Measurements from ENCODE around the gene FHOD3. TPM values are rescaled to one million over a fixed set of nuclear protein-coding genes. Genes with fewer than 3 reads are reported as not detected.

FHOD3 gene
- total RNA-seq, 2 donors from 2014 or later = 2.8 to 3.1 TPM

- H3K9ac ChIP-seq (ENCODE audit: extremely low read depth, low read length, poor library complexity, severe bottlenecking) = no peak overlapping the region
- peaks cover 37% of the 10 kb centered on the region for H3K4me1 Mint-ChIP-seq
- no peaks in the 10 kb centered on the region for H3K9me3 Mint-ChIP-seq
- H3K27ac ChIP-seq (ENCODE audit: low read depth, low read length) = no peak overlapping the region
- no peaks in the 10 kb centered on the region for H3K9me3 ChIP-seq (ENCODE audit: control insufficient read depth, low read length)
- DNase-seq = peak; percentile 32
- H3K36me3 Mint-ChIP-seq (ENCODE audit: low read depth) = no peaks in the 10 kb centered on the region
- H3K4me3 ChIP-seq (ENCODE audit: low read length) = no peak overlapping the region
- peaks cover 25% of the 10 kb centered on the region for H3K4me1 ChIP-seq (ENCODE audit: control insufficient read depth, insufficient read depth, low read length)
- no peaks in the 10 kb centered on the region for H3K27me3 ChIP-seq (ENCODE audit: control insufficient read depth, insufficient read depth, low read length, poor library complexity, severe bottlenecking)
- no peaks in the 10 kb centered on the region for H3K36me3 ChIP-seq (ENCODE audit: control insufficient read depth, insufficient read depth, low read length)
- no peaks in the 10 kb centered on the region for H3K27me3 Mint-ChIP-seq (ENCODE audit: insufficient read depth)
- no peak overlapping the region for H3K4me3 Mint-ChIP-seq
- no peak overlapping the region for H3K27ac Mint-ChIP-seq
- 49% methylated on average over 2 of the region's 2 CpGs; no CpG with 5 or more reads in 1 of the 2 experiments for WGBS, 2 experiments (ENCODE audit: insufficient coverage in 1 of 2, insufficient read length in 1 of 2)
- TF ChIP-seq CTCF (conservative IDR thresholded peaks at IDR 0.05) = peak; percentile 17
These were observed 313.1 kb downstream of the FHOD3 start for GRCh38 chr18:36610661-36611060.

GRCh38 chr18:36613069-36613468 is 315.6 kb downstream of the FHOD3 start:
- DNase-seq = peak; percentile 17
- Mint-ChIP-seq H3K9me3 (no peaks in the 10 kb centered on the region), H3K27me3 (ENCODE audit: insufficient read depth) (no peaks in the 10 kb centered on the region), H3K36me3 (ENCODE audit: low read depth) (no peaks in the 10 kb centered on the region), H3K4me3 (no peak overlapping the region), H3K27ac (no peak overlapping the region), H3K4me1 (peaks cover 23% of the 10 kb centered on the region)
- no peak overlapping the region for H3K4me3 ChIP-seq (ENCODE audit: low read length)
- H3K36me3 ChIP-seq (ENCODE audit: control insufficient read depth, insufficient read depth, low read length) = no peaks in the 10 kb centered on the region
- H3K9me3 ChIP-seq (ENCODE audit: control insufficient read depth, low read length) = no peaks in the 10 kb centered on the region
- H3K9ac ChIP-seq (ENCODE audit: extremely low read depth, low read length, poor library complexity, severe bottlenecking) = no peak overlapping the region
- H3K27ac ChIP-seq (ENCODE audit: low read depth, low read length) = no peak overlapping the region
- H3K27me3 ChIP-seq (ENCODE audit: control insufficient read depth, insufficient read depth, low read length, poor library complexity, severe bottlenecking) = no peaks in the 10 kb centered on the region
- H3K4me1 ChIP-seq (ENCODE audit: control insufficient read depth, insufficient read depth, low read length) = peaks cover 25% of the 10 kb centered on the region
- no peak for TF ChIP-seq CTCF (conservative IDR thresholded peaks at IDR 0.05)
- 97% methylated on average over 6 of the region's 6 CpGs for WGBS, 2 experiments (ENCODE audit: insufficient coverage in 1 of 2, insufficient read length in 1 of 2)

- no peaks in the 10 kb centered on the region for H3K9me3 Mint-ChIP-seq
- no peak overlapping the region for H3K27ac Mint-ChIP-seq
- Histone ChIP-seq H3K9me3 (ENCODE audit: control insufficient read depth, low read length) (no peaks in the 10 kb centered on the region), H3K27ac (ENCODE audit: low read depth, low read length) (no peak overlapping the region), H3K4me3 (ENCODE audit: low read length) (no peak overlapping the region), H3K9ac (ENCODE audit: extremely low read depth, low read length, poor library complexity, severe bottlenecking) (no peak overlapping the region), H3K27me3 (ENCODE audit: control insufficient read depth, insufficient read depth, low read length, poor library complexity, severe bottlenecking) (no peaks in the 10 kb centered on the region), H3K4me1 (ENCODE audit: control insufficient read depth, insufficient read depth, low read length) (peaks cover 20% of the 10 kb centered on the region), H3K36me3 (ENCODE audit: control insufficient read depth, insufficient read depth, low read length) (no peaks in the 10 kb centered on the region)
- H3K4me3 Mint-ChIP-seq = no peak overlapping the region
- H3K4me1 Mint-ChIP-seq = peaks cover 19% of the 10 kb centered on the region
- 82 to 95% methylated on average over 2 to 3 of the region's 3 CpGs for WGBS, 2 experiments (ENCODE audit: insufficient coverage in 1 of 2, insufficient read length in 1 of 2)
- TF ChIP-seq CTCF (conservative IDR thresholded peaks at IDR 0.05) = no peak
- H3K36me3 Mint-ChIP-seq (ENCODE audit: low read depth) = no peaks in the 10 kb centered on the region
- H3K27me3 Mint-ChIP-seq (ENCODE audit: insufficient read depth) = peaks cover 2% of the 10 kb centered on the region
- DNase-seq = peak; percentile 6
These were observed 316.3 kb downstream of the FHOD3 start for GRCh38 chr18:36613810-36614209.
